ENCODE data around the gene PIK3R6. TPM values are rescaled to one million over a fixed set of nuclear protein-coding genes. Genes with fewer than 3 reads are reported as not detected.

PIK3R6 gene
- total RNA-seq, 1 donor, result not detected

DNA sequence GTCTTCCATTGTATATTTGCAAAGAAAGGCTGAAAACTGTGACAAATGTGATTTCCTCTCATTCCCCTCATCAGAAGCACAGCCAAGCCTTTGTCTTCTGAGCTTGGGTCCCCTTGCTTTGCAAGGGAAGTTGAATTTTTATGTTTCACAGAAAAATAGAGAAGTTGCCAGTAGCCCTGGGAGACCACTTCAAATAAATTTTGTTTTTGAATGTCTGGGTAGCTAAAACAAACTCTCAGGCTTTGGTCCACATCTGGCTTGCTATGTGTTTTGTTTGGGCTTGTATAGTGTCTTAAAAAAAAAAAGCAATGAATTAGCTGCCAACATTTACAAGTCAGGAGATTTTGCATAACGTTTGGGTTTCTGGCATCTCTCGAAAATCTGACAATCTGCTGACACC is 24.1 kb downstream of the PIK3R6 start:
- no peak overlapping the region for H3K4me3 ChIP-seq (ENCODE audit: low read depth, low read length)
- DNase-seq (ENCODE audit: low read depth), result peak; percentile 32
- TF ChIP-seq, protein P1, sequence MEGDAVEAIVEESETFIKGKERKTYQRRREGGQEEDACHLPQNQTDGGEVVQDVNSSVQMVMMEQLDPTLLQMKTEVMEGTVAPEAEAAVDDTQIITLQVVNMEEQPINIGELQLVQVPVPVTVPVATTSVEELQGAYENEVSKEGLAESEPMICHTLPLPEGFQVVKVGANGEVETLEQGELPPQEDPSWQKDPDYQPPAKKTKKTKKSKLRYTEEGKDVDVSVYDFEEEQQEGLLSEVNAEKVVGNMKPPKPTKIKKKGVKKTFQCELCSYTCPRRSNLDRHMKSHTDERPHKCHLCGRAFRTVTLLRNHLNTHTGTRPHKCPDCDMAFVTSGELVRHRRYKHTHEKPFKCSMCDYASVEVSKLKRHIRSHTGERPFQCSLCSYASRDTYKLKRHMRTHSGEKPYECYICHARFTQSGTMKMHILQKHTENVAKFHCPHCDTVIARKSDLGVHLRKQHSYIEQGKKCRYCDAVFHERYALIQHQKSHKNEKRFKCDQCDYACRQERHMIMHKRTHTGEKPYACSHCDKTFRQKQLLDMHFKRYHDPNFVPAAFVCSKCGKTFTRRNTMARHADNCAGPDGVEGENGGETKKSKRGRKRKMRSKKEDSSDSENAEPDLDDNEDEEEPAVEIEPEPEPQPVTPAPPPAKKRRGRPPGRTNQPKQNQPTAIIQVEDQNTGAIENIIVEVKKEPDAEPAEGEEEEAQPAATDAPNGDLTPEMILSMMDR (IDR thresholded peaks at IDR 0.05; ENCODE audit: insufficient read depth, low read length), result no peak

DNA sequence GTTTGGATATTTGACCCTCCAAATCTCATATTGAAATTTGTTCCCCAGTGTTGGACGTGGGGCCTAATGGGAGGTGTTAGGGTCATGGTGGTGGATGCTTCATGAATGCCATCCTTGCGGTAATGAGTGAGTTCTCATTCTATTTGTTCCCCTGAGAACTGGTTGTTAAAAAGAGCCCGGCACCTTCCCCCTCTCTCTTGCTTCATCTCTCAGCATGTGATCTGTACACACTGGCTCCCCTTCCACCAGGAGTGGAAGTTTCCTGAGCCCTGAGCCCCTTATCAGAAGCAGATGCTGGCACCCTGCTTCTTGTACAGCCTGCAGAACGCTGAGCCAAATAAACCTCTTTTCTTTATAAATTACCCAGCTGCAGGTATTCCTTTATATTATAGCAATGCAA is 25.6 kb downstream of the PIK3R6 start:
- TF ChIP-seq, protein P1 (IDR thresholded peaks at IDR 0.05; ENCODE audit: insufficient read depth, low read length), result no peak
- no peak for DNase-seq (ENCODE audit: low read depth)
- H3K4me3 ChIP-seq (ENCODE audit: low read depth, low read length), result no peak overlapping the region

DNA sequence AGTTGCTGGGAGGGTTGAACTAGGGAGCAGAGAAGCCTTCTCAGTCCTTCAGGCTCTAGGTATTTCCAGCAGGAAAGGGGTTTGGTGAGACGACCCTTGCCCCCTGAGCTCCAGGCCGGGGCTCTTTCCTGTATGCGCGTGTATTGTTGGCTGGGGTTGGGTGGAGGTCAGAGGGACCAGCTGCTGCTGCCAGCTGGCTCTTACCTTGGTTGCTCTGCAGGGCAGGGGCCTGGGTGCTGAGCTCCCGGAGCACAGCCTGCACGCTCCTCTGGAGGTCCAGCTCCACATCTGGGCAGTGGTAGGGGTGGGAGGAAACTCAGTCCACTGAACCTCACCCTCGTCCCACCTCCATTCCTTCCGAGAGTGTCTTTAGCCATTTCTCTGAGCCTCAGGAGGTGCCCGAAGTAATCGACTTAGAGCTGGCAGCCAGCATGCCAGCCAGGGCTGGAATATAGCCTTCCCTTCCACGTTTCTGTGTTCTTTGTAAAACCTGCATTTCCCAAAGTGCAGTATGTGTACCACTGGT is 28.0 kb downstream of the PIK3R6 start:
- DNase-seq (ENCODE audit: low read depth), result no peak
- no peak overlapping the region for H3K4me3 ChIP-seq (ENCODE audit: low read depth, low read length)
- TF ChIP-seq, protein P1 (IDR thresholded peaks at IDR 0.05; ENCODE audit: insufficient read depth, low read length), result no peak

DNA sequence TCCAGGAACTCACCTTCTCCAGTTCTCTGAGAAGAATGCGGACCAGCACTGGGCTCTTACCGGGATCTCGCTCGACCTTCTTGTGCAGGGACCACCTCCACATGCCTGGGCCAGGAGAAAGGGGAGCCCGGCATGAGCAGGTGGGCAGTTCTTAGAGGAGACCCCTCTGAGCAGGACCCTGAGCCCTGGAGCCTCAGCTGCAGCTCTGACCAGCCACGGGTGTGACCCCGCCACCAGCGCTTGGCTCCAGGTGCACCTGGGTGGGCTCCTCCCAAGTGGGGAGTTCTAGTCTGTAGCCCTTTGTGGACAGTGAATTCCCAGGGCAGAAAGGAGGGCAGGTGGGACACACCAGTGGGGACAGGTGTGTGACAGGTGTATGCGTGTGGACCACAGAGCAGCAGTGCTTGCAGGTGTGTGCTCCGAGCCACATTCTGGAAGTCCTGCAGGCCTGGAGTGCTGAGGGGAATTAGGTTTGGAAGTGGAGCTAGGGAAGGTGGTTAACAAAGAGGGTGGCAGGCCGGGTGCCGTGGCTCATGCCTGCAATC is 28.9 kb downstream of the PIK3R6 start:
- TF ChIP-seq, protein P1 (IDR thresholded peaks at IDR 0.05; ENCODE audit: insufficient read depth, low read length), result no peak
- DNase-seq (ENCODE audit: low read depth), result no peak
- H3K4me3 ChIP-seq (ENCODE audit: low read depth, low read length), result no peak overlapping the region

DNA sequence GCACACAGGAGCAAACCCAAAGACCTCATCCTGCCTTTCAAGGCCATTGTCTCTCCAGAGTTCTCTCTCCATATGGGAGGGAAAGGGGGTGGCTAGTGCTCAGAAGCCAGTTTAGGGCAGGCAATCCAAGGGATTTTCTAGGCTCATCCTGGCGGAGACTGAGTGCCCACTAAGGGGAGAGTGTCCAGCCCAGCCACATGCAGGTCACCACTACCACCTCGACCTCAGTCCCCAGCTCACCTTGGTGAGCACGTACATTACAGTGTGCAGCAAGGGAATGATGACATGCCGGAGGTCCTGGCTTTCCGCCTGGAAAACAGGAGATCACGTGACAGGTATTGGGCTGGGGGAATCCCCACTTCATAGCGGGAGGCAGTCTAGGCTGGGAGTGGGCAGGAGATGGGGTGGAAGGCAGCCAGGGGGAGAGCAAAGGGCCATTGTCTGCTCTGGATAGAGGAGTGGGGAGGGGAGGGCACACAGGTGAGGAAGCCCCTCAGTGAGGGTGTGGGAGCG is 29.9 kb downstream of the PIK3R6 start:
- TF ChIP-seq, protein P1 (IDR thresholded peaks at IDR 0.05; ENCODE audit: insufficient read depth, low read length), result no peak
- no peak overlapping the region for H3K4me3 ChIP-seq (ENCODE audit: low read depth, low read length)
- no peak for DNase-seq (ENCODE audit: low read depth)

DNA sequence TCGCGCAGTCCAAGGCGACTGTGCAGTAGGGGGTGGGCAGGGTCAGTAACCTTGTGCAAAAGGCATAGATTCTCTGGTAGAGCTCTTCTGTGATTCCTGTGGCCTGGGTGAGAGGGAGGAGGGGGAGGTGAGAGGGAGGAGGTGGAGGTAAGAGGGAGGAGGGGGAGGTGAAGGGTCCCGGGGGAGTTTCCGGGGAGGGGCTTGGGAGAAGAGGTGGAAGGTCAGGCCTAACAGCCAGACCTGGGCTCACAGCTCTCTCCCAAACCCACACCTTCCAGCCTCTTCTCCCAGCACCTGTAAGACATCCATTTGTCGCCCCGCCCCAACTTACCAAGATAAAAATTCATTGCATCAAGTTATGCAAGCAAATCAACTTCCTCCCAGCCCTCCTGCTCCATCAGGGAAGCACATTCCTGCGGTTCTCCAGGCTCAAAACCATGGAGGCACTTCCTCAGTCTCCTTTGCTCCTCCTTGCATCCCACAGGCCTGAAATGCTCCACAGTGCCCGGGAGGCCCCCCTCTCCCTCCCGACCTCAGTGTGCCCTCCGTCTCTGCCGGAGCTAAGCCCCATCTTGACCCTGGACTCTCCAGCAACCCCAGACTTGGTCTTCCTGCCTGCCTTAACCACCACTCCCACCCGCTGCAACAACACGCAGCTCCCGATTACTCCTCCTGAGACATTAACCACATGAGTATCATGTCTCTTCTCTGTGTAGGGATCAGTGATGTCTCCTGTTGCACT is 30.5 kb downstream of the PIK3R6 start:
- no peak for DNase-seq (ENCODE audit: low read depth)
- TF ChIP-seq, protein P1 (IDR thresholded peaks at IDR 0.05; ENCODE audit: insufficient read depth, low read length), result no peak
- H3K4me3 ChIP-seq (ENCODE audit: low read depth, low read length), result no peak overlapping the region
